Measurements from ENCODE around the gene CSMD2.
"Not testable (repeated sequence)": the region's sequence is repeated elsewhere in the genome, so short reads cannot be mapped to it uniquely, and the experiment has no call there.

CSMD2 gene

DNA sequence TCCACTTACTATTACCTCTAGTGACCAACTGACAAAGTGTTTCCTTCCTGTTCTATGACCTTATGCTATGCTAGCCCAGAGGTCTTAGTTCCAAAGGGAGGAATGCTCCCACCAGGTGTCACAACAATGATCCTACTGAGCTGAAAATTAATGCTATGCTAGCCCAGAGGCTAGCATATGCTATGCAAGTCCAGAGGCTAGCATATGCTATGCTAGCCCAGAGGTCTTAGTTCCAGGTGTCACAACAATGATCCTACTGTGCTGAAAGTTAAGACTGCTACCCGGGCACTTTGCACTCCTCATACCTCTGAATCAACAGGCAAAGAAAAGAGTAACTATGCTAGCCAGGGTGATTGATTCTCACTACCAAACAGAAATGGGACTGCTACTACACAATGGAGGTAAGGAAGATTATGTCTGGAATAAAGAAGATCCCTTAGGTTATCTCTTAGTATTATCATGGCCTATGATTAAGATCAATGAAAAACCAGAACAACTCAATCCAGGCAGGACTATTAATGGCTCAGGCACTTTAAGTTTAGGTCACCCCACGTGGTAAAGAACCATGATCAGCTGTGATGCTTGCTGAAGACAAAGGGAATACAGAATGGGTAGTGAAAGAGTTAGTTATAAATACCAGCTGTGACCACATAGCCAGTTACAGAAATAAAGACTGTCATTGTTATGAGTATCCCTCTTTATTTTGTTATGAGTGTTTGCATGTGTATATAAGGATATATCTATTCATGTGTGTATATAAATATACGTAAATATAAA lies 114.1 kb downstream of the CSMD2 start:
- no peak for DNase-seq

DNA sequence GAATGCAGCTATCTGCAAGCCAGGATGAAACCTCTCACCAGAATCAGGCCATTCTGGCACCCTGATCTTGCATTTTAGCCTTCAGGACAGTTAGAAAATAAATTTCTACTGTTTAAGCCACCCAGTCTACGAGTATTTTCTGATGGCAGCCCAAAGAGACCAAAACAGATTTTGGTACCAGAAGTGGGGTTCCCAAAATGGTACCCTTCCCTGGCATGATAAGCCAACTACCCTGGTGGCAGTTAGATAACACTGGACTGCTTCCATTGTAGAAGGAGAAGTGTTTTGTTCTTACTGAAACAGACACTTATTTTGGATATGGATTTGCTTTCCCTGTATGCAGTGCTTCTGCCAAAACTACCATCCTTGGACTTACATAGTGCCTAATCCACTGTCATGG lies 115.0 kb downstream of the CSMD2 start:
- DNase-seq, result no peak

DNA sequence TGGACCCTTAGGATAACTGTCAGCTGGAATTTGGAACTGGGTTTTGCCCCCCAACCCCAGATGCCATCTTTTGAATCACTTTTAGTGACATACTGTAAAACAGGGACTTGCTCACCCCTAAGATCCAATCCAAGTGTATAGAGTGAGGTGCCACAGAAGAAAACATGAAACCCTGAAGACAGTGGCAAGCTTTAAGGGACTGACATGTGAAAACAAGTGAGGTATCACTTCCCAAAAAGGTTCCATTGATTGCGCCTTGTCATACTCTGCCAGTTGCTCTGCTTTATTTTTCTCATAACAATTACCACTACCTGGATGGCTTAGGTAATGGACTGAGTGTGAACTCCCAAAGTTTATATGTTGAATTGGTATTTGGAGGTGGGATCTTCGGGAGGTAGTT lies 115.6 kb downstream of the CSMD2 start:
- DNase-seq, result no peak

DNA sequence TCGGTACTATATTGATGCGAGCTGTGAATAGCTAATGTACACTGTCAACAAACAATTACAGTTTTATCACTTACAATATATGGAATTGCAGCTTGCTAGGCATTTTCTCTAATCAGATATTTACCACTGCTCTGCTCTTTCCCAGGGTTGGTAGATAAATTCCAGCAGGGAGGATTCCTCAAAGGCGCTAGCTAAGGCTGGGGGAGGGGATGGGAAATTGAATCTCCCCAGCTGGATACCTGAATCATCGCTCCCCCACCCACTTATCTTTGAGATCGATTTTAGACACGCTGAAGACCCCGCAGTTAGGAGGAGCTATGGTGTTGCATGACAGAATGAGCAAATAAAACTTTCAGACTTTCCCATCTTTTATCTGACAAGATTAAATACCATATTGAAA lies 127.2 kb downstream of the CSMD2 start:
- DNase-seq, result no peak

DNA sequence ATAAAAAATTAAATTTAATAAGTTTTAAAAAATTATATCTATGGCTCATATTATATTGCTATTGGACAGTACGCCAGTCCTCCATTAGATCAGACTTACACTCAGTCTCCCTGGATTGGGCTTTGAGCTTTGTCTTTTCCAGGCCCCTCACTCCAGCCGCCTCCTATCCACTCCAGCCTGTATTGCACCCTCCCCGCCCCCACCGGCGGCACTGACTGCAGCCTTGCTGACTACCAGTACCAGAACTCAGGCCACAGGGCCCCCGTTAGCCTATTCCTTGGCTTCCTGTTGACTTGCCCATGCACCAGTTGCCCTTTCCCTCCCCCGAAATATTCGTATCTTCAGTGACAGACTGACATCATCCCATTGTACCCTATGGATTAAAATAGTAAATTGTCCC lies 127.9 kb downstream of the CSMD2 start:
- DNase-seq, result no peak

DNA sequence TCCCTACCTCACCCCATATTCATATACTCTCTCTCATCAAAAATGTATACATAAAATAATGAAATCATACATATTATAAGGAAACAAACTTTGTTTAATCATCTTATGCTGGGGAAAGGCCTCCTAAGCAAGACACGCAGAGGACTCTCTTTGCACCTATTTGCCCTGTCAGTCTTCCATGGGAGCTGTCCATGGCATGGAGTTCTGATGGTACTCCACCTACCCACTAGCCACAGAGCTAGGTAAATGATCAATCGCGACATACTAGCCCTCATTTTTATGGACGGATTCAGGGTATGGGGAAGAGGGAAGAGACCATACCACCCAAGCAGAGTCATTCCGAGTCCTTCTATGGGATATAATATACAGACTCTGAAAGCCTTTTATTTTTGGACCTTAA lies 131.0 kb downstream of the CSMD2 start:
- DNase-seq, result no peak

DNA sequence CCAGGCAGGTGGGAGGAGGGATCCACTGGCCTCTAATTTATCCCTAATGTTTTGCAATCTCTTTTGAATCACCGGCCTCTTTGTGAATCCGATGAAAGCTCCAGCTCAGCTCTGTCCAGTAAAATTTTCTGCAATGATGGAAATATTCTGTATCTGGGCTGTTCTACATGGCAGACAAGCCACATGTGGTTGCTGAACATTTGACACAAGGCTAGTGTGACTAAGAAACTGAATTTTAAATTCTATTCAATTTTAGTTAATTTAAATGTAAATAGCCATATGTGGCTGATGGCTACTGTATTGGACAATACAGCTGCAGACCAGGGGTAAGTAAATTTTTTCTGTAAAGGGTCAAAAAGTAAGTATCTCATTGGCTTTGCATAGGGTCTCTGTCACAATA lies 135.1 kb downstream of the CSMD2 start:
- DNase-seq, result no peak

DNA sequence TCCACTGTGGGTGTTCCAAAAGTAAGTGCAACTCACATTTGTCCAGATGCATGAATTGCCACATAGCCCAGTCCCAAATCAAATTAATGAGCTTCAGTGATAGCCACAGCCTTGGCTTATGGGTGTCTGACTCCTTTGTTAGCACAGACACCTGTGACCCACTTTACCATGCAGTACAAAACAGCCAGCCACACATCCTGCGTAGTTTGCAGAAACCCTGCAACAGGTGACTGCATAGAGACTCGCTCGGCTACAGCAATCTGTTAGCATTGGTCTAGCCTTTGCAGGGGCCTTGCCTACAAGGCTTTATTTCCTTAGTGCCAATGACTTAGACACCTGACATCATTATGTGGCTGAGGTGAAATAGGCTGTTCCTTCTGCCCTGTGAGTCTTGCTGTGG lies 135.5 kb downstream of the CSMD2 start:
- DNase-seq, result no peak

DNA sequence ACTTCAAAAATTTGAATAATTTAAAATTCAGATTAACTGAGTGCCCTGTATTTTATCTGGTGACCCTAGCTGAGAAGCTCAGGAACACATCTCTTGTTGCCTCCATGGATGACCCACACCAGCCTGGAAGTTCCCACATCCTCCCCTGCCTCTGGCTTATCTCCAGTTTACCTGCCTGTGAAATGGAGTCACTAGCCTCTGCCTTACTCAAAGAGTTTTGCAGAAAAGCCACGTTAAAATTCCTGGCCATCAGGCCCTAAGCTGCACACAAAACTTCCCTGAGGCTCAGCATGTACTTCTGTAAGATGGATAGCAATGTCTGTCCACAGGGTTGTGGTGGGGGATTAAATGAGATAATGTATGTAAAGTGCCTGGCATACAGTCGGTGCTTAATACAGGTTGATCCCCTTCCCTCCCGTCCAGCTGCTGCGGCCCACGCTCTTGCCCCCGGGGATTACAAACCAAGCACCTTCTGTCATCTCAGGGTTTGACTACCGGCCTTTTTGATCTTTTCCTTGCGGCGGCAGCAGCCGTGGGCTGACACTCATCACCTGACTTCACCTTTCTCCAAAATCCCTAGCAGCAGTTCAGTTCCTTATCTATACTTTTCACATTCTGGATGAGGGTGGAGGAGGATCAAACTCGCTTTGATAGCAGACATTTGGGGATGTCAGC lies 136.5 kb downstream of the CSMD2 start:
- no peak for DNase-seq

DNA sequence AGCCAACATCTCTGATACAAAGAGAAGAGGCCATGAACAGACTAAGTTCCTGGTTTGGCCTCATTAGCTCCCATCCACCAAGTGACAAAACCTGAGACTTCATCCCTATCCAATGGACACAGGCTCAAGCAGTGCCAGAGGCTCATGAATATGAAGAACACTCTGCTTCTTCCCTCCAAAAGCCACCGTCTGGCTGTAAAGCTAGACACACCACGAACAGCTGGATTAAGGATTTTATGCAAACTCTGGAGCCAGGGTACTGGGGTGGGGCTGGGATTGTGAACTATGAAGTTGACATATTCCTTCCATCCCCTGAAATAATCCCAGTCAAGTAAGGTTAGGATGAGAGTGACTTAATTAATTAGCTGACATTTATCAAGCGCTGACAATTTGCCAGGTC lies 139.4 kb downstream of the CSMD2 start:
- no peak for DNase-seq

DNA sequence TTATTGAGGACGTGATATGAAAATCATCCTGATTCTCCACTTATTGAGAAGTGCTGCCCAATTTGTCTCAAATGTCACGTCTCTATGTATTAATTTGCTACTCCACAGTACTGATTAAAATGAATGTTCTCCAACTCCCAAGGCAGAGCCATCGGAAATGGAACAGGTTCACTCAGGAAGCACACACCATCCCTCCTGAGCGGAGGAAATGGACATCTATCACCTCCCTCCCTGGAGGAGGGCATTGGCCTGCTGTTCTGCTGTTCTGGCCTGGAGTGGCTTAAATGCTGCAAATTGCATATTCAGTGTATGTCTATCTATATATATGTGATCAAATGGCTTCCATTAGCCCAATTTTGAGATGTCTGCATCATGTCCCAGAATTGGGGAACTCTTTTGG lies 140.5 kb downstream of the CSMD2 start:
- DNase-seq, result no peak

DNA sequence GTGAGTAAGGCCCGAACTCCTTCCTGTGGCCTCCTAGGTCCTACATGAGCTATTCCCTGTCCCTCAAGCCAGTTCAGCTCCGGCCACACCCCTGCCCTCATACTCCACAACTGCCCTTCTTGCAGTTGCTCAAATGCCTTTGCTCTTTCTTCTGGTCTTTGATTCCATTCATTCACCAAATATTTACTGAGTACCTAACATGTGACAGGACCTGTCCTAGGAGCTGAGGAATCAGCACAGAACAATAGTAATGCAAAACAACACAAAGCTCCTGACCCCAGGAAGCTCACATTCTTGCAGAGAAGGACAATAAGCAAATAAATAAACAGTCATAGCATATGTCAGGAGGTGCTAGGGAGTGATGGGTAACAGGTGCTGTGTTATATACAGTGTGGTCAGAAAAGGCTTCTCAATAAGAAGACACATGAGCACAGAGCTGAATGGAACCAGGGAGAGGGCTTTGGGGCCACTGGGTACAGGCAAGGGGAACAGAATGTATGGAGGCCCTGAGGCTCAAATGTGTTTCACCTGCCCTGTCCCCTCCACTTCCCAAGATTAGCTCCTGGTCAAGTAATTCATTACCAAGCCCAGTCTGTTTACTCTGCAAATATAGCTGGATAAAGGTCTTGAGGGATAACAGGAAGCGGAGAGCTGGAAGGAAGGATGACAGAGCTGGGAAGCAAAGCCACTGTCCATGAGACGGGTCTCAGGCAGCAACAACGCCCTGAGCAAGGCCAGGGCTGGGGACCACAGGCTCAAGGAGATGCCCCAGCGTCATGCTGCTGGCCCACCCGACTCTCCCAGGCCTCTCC lies 145.1 kb downstream of the CSMD2 start:
- no peak for DNase-seq

DNA sequence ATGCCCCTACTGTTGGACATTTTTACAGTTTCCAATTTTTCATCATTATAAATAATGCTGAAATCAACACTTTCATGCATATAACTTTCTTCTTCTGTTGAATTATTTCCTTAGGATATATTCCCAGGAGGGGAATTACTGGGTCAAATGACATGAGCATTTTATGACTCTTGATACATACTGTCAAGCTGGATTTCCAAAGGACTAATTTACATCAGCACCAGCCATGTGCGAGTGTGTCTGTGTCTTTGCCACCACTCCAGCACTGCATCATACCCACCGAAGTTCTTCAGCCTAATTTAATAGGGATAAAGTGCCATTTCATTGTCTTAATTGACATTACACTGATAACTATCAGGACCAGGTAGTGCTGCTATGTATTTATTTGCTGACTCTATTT lies 146.7 kb downstream of the CSMD2 start:
- DNase-seq, result no peak

DNA sequence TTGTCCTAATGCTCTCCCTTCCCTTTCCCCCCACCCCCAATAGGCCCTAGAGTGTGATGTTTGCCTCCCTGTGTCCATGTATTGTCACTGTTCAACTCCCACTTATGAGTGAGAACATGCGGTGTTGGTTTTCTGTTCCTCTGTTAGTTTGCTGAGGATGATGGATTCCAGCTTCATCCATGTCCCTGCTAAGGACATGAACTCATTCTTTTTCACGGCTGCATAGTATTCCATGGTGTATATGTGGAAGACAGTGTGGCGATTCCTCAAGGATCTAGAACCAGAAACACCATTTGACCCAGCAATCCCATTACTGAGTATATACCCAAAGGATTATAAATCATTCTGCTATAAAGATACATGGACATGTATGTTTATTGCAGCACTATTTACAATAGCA lies 148.7 kb downstream of the CSMD2 start:
- DNase-seq, result not testable (repeated sequence)

DNA sequence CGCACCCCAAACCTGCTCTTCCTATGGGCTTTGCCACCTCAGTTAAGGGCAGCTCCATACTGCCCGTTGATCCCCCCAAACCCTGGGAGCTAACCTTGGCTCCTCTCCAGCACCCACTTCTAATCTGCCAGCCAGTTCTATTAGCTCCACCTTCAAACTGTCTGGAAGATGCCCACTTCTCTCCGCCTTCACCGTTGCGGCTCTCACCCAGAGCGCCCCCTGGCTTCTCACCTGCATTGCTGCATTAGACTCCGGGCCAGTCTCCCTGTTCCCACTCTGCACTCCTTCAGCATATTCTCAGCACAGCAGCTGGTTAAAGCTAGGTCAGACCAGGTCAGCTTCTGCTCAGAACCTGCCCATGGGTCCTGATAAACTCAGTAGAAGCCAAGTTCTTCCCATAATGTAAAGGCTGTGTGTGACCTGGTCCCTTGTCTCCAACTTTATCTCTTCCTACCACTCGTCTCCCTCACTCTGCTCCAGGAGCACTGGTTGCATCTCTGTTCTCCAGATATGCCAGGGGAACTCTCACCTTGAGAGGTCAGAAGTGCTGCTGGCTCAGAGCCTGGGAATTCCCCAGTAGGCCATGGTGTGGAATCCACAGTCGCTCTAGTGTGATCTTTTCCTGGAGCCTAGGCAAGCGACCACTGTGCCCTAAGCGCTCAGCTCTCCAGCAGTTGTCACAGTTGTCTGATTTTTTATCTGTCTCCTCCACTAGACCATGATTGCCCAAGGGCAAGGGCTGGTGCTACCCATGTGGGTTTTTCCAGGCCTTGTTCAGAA lies 150.9 kb downstream of the CSMD2 start:
- no peak for DNase-seq

DNA sequence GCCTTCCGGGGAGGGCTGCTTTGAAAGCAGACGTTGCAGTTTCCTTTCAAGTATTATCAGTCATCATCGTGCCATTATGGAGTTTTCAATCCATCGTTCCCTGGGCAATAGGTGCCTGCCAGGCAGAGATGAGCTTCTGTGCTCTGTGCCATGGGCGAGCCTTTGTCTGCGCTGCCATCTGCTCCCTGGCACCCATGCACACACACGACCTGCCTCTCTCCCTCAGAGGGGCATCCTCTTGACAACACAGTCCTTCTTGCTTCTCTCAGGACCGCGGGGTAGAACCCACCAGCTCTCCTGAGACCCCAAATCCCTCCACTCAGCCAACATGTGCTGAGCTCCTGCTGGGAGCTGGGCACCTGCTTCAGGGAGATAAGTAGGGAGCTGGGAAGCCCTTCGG lies 151.9 kb downstream of the CSMD2 start:
- no peak for DNase-seq

DNA sequence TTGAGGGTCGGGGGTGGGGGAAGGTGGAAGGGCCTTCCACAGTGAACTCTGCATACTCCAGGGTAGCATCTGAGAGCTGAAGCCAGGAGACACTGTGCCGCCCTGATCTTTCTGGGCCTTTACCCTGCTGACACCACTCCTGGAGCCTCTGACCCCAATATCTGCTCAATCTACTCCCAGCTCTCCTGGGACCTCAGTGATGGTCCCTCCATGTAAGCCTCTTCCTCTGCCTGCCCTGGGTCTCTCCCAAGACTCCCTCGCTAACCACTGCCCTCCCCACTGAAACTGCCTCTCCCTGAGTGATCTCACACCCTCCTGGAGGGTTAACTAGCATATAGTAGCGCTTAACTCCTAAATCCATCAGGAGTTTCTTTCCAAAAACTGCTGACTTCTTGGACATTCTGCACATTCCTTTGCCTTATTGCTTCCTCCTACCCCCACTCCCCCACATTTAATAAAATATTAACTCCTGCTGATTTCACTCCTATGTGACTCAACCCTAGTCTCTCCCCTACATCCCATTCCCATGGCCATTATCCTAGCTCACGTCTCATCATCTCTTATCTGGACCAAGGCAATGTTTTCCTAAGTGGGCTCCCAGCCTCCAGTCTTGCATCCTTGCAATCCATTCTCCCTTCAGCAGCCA lies 155.6 kb downstream of the CSMD2 start:
- no peak for DNase-seq

DNA sequence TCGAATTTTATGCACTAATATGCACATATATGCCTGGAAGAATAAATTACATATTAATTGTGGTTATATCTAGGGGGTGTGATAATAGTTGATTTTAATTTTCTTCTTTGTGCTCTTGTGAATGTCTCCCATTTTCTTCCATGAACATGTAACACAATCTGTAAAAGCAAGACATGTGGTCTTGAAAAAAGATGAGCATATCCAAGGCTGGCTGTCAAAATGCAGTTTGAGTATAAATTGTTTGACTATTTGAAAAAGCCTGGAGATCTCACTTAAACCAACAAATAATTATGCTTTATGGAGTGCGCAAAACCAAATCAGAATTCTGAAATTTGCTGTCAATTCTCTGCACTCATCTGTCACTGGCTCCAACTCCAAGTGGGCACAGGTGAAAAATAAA lies 157.3 kb downstream of the CSMD2 start:
- DNase-seq, result no peak

DNA sequence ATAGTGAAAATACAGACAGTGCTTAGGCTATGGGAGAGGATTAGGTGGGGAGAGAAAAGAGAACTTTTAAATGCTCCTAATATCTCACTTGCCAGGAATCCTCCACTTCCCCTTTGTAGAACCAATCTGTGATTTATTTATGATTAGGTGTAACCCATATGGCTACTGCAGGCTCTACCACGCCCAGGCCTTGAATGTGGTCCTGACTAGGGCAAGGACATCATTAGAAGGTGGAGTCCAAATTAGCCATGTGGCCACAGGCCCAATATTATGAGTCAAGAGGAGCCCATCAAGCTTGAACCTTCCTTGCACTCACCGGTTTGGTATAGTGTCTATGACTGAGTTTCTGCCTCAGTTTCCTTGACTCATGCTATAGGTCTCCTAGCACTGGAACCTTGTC lies 159.7 kb downstream of the CSMD2 start:
- no peak for DNase-seq

DNA sequence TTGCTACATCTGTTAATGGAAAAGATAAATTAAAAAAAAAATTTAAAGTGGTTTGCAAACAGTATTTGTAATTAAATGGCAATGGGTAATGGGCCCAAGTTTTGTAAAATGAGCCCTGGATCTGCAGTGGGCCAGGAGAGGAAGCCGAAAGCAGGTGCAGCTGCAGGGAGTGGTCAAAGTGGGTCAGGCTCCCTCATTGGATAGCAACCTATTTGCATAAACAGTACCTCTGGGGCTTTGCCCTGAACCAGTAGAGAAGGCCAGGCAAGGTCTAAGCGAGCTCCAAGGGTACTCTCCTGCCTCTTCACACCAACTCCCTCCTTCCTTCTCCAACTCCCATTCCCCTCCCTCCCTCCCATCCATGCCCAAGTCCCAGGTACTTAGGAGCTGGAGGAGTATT lies 162.2 kb downstream of the CSMD2 start:
- no peak for DNase-seq

DNA sequence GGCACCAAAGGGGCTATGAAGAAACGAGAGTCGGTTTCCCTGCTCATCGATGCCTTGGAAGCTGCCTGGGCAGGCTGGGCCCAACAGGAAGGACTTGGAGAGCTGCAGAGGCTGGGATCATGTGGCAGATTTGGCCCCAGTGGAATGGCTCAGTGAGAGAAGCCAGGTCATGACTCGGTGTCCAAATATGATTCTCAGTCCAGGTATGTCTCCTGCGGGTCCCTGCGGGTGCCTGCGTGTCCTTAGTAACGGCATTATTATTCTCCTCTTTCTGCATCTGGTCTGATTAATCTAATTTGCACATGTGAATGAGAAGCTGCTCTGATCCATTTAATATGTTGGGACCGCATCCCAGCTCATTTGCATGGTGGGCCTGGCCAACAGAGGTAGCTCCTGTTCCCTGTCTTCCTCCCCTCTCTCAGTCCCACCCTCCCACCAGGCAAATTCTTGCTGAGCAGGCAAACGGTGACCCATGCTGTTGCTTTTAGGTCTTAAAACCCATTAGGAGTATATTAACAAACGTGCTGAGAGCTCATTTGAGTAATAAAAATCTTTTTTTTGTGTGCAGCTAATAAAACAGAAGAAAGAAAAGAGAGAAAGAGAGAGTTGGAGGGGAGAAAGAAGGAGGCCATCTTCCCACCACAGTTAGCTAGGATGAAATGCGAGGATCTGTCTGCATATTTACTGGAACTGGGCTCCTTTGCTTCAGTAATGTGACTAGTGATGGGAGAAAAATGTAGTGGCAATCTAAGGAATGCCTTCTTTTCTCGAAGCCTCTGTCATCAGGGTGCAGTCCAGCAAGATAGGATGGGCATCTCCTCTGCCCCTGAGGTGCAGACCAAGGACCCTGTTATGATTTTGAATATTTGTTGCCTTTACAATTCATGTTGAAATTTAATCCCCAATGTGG lies 167.6 kb downstream of the CSMD2 start:
- no peak for DNase-seq

DNA sequence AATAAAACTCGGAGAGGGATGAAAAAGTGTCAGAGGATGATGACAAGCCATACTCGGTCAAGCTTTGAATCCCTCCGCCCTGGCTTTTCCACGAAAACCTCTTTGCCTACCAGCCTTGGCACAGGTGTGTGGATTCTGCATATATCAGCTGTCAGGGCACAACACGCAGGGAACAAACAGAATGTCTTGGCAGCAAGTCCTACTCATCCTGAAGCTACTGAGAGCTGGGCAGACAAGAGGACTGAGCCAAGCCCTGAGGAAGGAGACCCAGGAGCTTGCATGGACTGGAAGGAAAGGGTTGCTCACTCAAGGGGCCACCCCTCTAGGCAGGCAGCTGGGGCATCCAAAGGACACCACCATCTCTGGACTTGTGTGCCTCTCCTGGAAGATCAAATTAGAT lies 168.7 kb downstream of the CSMD2 start:
- no peak for DNase-seq

All from activated CD4-positive, CD25-positive, alpha-beta regulatory T cell treated with anti-CD3 and anti-CD28 coated beads, Interleukin-2, amount 50 U/mL, for 72 hours (primary cell).